H1 (cell line): ENCODE results near the gene CTSL. TPM values are rescaled to one million over a fixed set of nuclear protein-coding genes. Genes with fewer than 3 reads are reported as not detected.

Experiments
- CTCF ChIA-PET: fragments of 300-600 bp; sonication (Branson Sonifier 250); formaldehyde crosslinking; loops from one replicate; lab custom pipeline; 2021; ENCODE audit not compliant: partially characterized antibody; lab: Charles Lee
- POLR2A ChIA-PET: fragments of 300-600 bp; sonication (Branson Sonifier 250); formaldehyde crosslinking; loops from one replicate; lab custom pipeline; 2021; ENCODE audit warnings: inconsistent platforms; ENCODE audit not compliant: partially characterized antibody; lab: Charles Lee
- DNase-seq, 2 experiments: peaks; one replicate each; pipeline versions ENCODE4 v3.0.0 to v3.0.0-alpha.2; 2010 to 2022; ENCODE audit warnings: low spot score in 2 of 2, low read depth in 1 of 2, mixed read lengths in 1 of 2
- FAIRE-seq: peaks from 2 replicates; lab custom pipeline; 2011; peaks lifted over from hg19 to GRCh38; lab: Jason Lieb, UNC
- H2AFZ ChIP-seq: 2 replicates; pipeline ENCODE4 v1.8.1; 2012; ENCODE audit warnings: low read length, inconsistent platforms
- H2AK5ac ChIP-seq: 2 replicates; pipeline ENCODE4 v1.6.1; 2013; ENCODE audit warnings: low read depth, low read length
- H2BK120ac ChIP-seq: replicated peaks from 2 replicates; pipeline ENCODE3; 2013; ENCODE audit warnings: low read depth, low read length, inconsistent platforms
- H2BK12ac ChIP-seq: 2 replicates; pipeline ENCODE4 v1.6.1; 2013; ENCODE audit warnings: low read depth, low read length
- H2BK15ac ChIP-seq: 2 replicates; pipeline ENCODE4 v1.6.1; 2013; ENCODE audit warnings: low read length
- H2BK20ac ChIP-seq: 2 replicates; pipeline ENCODE4 v1.6.1; 2013; ENCODE audit warnings: low read length
- H2BK5ac ChIP-seq: 2 replicates; pipeline ENCODE4 v1.6.1; 2013; ENCODE audit warnings: low read depth, low read length
- H3K14ac ChIP-seq: 2 replicates; pipeline ENCODE4 v1.6.1; 2013; ENCODE audit warnings: inconsistent platforms; ENCODE audit not compliant: insufficient read length
- H3K18ac ChIP-seq: 2 replicates; pipeline ENCODE4 v1.6.1; 2013; ENCODE audit warnings: low read length; ENCODE audit errors: extremely low read depth
- H3K23ac ChIP-seq: 2 replicates; pipeline ENCODE4 v1.6.1; 2013; ENCODE audit warnings: inconsistent platforms; ENCODE audit not compliant: insufficient read length
- H3K23me2 ChIP-seq: 2 replicates; pipeline ENCODE4 v1.6.1; 2013; ENCODE audit warnings: low read depth, low read length
- H3K27ac ChIP-seq: 2 replicates; pipeline ENCODE4 v1.6.1; 2011; ENCODE audit warnings: low read depth, low read length, inconsistent platforms
- H3K27me3 ChIP-seq, 4 experiments: replicated peaks in 1 of 4; 1 replicate in 1 of 4; 2 replicates in 3 of 4; pipeline versions ENCODE4 v1.6.1 to v1.8.1; 2011 to 2013; ENCODE audit warnings: low read length in 3 of 4, mild to moderate bottlenecking in 3 of 4, inconsistent platforms in 2 of 4, mixed read lengths in 2 of 4, moderate library complexity in 1 of 4; ENCODE audit not compliant: control insufficient read depth in 3 of 4, insufficient read depth in 3 of 4; ENCODE audit errors: extremely low read depth in 1 of 4
- H3K36me3 ChIP-seq, 4 experiments: 2 replicates each; pipeline versions ENCODE4 v1.6.1 to v1.8.1; 2011 to 2013; ENCODE audit warnings: mild to moderate bottlenecking in 4 of 4, low read length in 3 of 4, moderate library complexity in 2 of 4, control low read depth in 1 of 4, inconsistent platforms in 1 of 4; ENCODE audit not compliant: insufficient read depth in 4 of 4, control insufficient read depth in 2 of 4
- H3K4ac ChIP-seq: replicated peaks from 2 replicates; pipeline ENCODE3; 2013; ENCODE audit warnings: low read length, low read depth, mixed read lengths, inconsistent platforms; ENCODE audit not compliant: insufficient read length
- H3K4me1 ChIP-seq, 4 experiments: replicated peaks in 1 of 4; 1 replicate in 1 of 4; 2 replicates in 3 of 4; pipeline versions ENCODE4 v1.6.1 to v1.8.1; 2011 to 2013; ENCODE audit warnings: low read length in 3 of 4, inconsistent platforms in 2 of 4, mixed read lengths in 1 of 4; ENCODE audit not compliant: insufficient read depth in 4 of 4, control insufficient read depth in 3 of 4
- H3K4me2 ChIP-seq, 2 experiments: 2 replicates each; pipeline versions ENCODE4 v1.6.1 to v1.8.1; 2011 to 2013; ENCODE audit warnings: low read depth in 2 of 2, low read length in 2 of 2, control low read depth in 1 of 2, inconsistent platforms in 1 of 2, mild to moderate bottlenecking in 1 of 2; ENCODE audit not compliant: insufficient read depth in 1 of 2
- H3K4me3 ChIP-seq, 4 experiments: fragments of 200-600, 300-600 bp in 1 of 4; sonication (generic), shearing (Covaris generic), sonication (Bioruptor Twin) in 1 of 4; 2 replicates each; pipeline versions ENCODE4 v1.5.1 to v1.8.1; 2011 to 2016; ENCODE audit warnings: low read length in 4 of 4, low read depth in 3 of 4, control low read depth in 2 of 4, inconsistent platforms in 2 of 4, mild to moderate bottlenecking in 2 of 4, mixed read lengths in 1 of 4, moderate library complexity in 1 of 4; ENCODE audit not compliant: insufficient read depth in 2 of 4; ENCODE audit errors: extremely low read depth in 1 of 4
- H3K56ac ChIP-seq: replicated peaks from 2 replicates; pipeline ENCODE3; 2013; ENCODE audit warnings: low read depth, mild to moderate bottlenecking, mixed read lengths, low read length, inconsistent platforms; ENCODE audit not compliant: insufficient read length
- H3K79me1 ChIP-seq: 2 replicates; pipeline ENCODE4 v1.6.1; 2013; ENCODE audit warnings: low read depth, low read length, control low read depth
- H3K79me2 ChIP-seq, 2 experiments: 2 replicates each; pipeline versions ENCODE4 v1.6.1 to v1.8.1; 2012 to 2013; ENCODE audit warnings: low read length in 2 of 2, mild to moderate bottlenecking in 2 of 2, inconsistent platforms in 1 of 2; ENCODE audit not compliant: insufficient read depth in 2 of 2, control insufficient read depth in 1 of 2
- H3K9ac ChIP-seq, 4 experiments: replicated peaks in 1 of 4; 1 replicate in 1 of 4; 2 replicates in 3 of 4; pipeline versions ENCODE4 v1.6.1 to v1.8.1; 2011 to 2013; ENCODE audit warnings: low read depth in 3 of 4, low read length in 3 of 4, control low read depth in 2 of 4, mild to moderate bottlenecking in 2 of 4, moderate library complexity in 2 of 4, inconsistent platforms in 1 of 4; ENCODE audit errors: extremely low read depth in 1 of 4
- H3K9me3 ChIP-seq, 2 experiments: 2 replicates each; pipeline versions ENCODE4 v1.6.1 to v1.8.1; 2012 to 2013; ENCODE audit warnings: mild to moderate bottlenecking in 2 of 2, moderate library complexity in 2 of 2, control low read depth in 1 of 2, inconsistent platforms in 1 of 2, low read depth in 1 of 2, low read length in 1 of 2, mixed read lengths in 1 of 2; ENCODE audit not compliant: insufficient read depth in 2 of 2
- H4K20me1 ChIP-seq, 2 experiments: replicated peaks in 1 of 2; 2 replicates each; pipeline versions ENCODE3 to v1.8.1; 2011 to 2013; ENCODE audit warnings: inconsistent platforms in 2 of 2, low read length in 2 of 2, mild to moderate bottlenecking in 1 of 2; ENCODE audit not compliant: insufficient read depth in 2 of 2, control insufficient read depth in 1 of 2
- H4K5ac ChIP-seq: 2 replicates; pipeline ENCODE4 v1.6.1; 2013; ENCODE audit warnings: low read length, low read depth, mixed read lengths, inconsistent platforms; ENCODE audit not compliant: insufficient read length
- H4K8ac ChIP-seq: 2 replicates; pipeline ENCODE4 v1.8.0; 2013; ENCODE audit warnings: mild to moderate bottlenecking, moderate library complexity, low read length, inconsistent platforms; ENCODE audit not compliant: insufficient read depth; ENCODE audit errors: extremely low read depth
- H4K91ac ChIP-seq: replicated peaks from 2 replicates; pipeline ENCODE3; 2013; ENCODE audit warnings: low read length, mixed read lengths, inconsistent platforms; ENCODE audit not compliant: insufficient read length
- BRCA1 ChIP-seq: IDR thresholded peaks from 2 replicates; pipeline ENCODE4 v1.6.1; 2012; ENCODE audit warnings: low read depth, low read length, improper control_type of control experiment
- CBX8 ChIP-seq: fragments of 300-800, 300-1000 bp; sonication (generic); IDR thresholded peaks from 2 replicates; pipeline ENCODE4 v1.7.1; 2016; ENCODE audit warnings: low read depth, low read length, borderline replicate concordance
- CHD1 ChIP-seq: IDR thresholded peaks from 2 replicates; pipeline ENCODE4 v1.6.1; 2012; ENCODE audit warnings: low read depth, low read length, improper control_type of control experiment
- FOSL1 ChIP-seq: IDR thresholded peaks from 2 replicates; pipeline ENCODE4 v1.6.1; 2011; ENCODE audit warnings: mild to moderate bottlenecking, low read depth, low read length, moderate library complexity; ENCODE audit not compliant: insufficient read depth
- GTF2F1 ChIP-seq: IDR thresholded peaks from 2 replicates; pipeline ENCODE4 v1.6.1; 2012; ENCODE audit warnings: low read depth, low read length, improper control_type of control experiment, borderline replicate concordance
- JUND ChIP-seq: IDR thresholded peaks from 2 replicates; pipeline ENCODE4 v1.6.1; 2011; ENCODE audit warnings: mild to moderate bottlenecking, improper control_type of control experiment, low read length
- KDM4A ChIP-seq: IDR thresholded peaks from one replicate; pipeline ENCODE4 v1.7.1; 2012; ENCODE audit warnings: low read depth, mild to moderate bottlenecking, moderate library complexity, low read length, inconsistent platforms; ENCODE audit not compliant: severe bottlenecking
- MAFK ChIP-seq: IDR thresholded peaks from 2 replicates; pipeline ENCODE4 v1.6.1; 2012; ENCODE audit warnings: low read depth, mild to moderate bottlenecking, improper control_type of control experiment, low read length
- NRF1 ChIP-seq: IDR thresholded peaks from 2 replicates; pipeline ENCODE4 v1.6.1; 2011; ENCODE audit warnings: mild to moderate bottlenecking, low read depth, low read length, improper control_type of control experiment
- POU5F1 ChIP-seq: IDR thresholded peaks from 2 replicates; pipeline ENCODE4 v1.6.1; 2011; ENCODE audit warnings: low read depth, mild to moderate bottlenecking, low read length, moderate library complexity
- RFX5 ChIP-seq: IDR thresholded peaks from 2 replicates; pipeline ENCODE4 v1.6.1; 2011; ENCODE audit warnings: low read depth, low read length, improper control_type of control experiment, borderline replicate concordance
- RXRA ChIP-seq: IDR thresholded peaks from 2 replicates; pipeline ENCODE4 v1.6.1; 2011; ENCODE audit warnings: low read depth, mild to moderate bottlenecking, low read length, moderate library complexity; ENCODE audit not compliant: insufficient read depth
- SP4 ChIP-seq: IDR thresholded peaks from 2 replicates; pipeline ENCODE4 v1.6.1; 2012; ENCODE audit warnings: low read length, inconsistent platforms
- SRF ChIP-seq: IDR thresholded peaks from 2 replicates; pipeline ENCODE4 v1.6.1; 2011; ENCODE audit warnings: mild to moderate bottlenecking, low read depth, low read length, moderate library complexity
- SUZ12 ChIP-seq: fragments of 200-600 bp; sonication (generic); IDR thresholded peaks from 2 replicates; pipeline ENCODE4 v1.6.1; 2012; ENCODE audit warnings: mild to moderate bottlenecking, inconsistent platforms, low read length, moderate library complexity, mixed read lengths
- TEAD4 ChIP-seq: IDR thresholded peaks from 2 replicates; pipeline ENCODE4 v1.6.1; 2012; ENCODE audit warnings: low read depth, low read length, inconsistent platforms, mixed read lengths
- whole genome bisulfite sequencing, 2 experiments: shearing (Covaris generic) in 1 of 2; methylation state at CpG; one replicate each; pipeline versions ENCODE4 v1.1.6 to v1.1.7; 2013 to 2015; ENCODE audit warnings: low lambda C conversion rate in 2 of 2, mixed read lengths in 2 of 2, inconsistent platforms in 1 of 2, low coverage in 1 of 2, missing lambda C conversion rate in 1 of 2; ENCODE audit not compliant: insufficient replicate concordance in 2 of 2, insufficient coverage in 1 of 2, insufficient read length in 1 of 2; ENCODE audit errors: extremely low coverage in 1 of 2, missing lambda C conversion rate in 1 of 2; 5-methylcytosine and 5-hydroxymethylcytosine counted together
- polyA plus RNA-seq, 7 experiments: library from polyadenylated mRNA; depleted of rRNA in 3 of 7; stranded (reverse) in 5 of 7; unstranded in 2 of 7; fragments of >200 nt in 5 of 7; fragments of 200-250 nt in 2 of 7; gene quantifications; 1 replicate in 5 of 7; 2 replicates in 1 of 7; 4 replicates in 1 of 7; pipeline versions ENCODE4 v1.2.1 to v1.2.3, GENCODE V29; 2011 to 2013; ENCODE audit warnings: missing spikeins in 2 of 7, mixed read lengths in 2 of 7
- total RNA-seq: library from RNA; stranded (reverse); fragmentation: NEBNext Ultra II Directional; extraction: Animal tissue kit (Norgen Biotek cat#: 25700); gene quantifications from 2 replicates; pipeline ENCODE4 v1.2.1, GENCODE V29; 2021

Gene CTSL
- total and polyA plus RNA-seq, 2 of the 8 experiments (the other 6 are each of a cell fraction or from before 2014, with no cell fraction given) = 34.2 to 38.2 TPM

- CTCF ChIA-PET = interaction anchor here (1.0 to 2.5 kb wide), 4 partner anchors 82 to 380 kb away, joined by 3 to 12 read pairs (median 3); no protein-coding TSS in a partner anchor
- H2BK120ac ChIP-seq = no peak overlapping the region
Measured at GRCh38 chr9:87717456-87717855, 8.5 kb upstream of the CTSL start.

More at GRCh38 chr9:87717456-87717855, 8.5 kb upstream of the CTSL start:
- Histone ChIP-seq H2BK12ac (no peak overlapping the region), H3K9ac (no peak overlapping the region), H3K9me3 (no peaks in the 10 kb centered on the region), H2BK5ac (no peak overlapping the region), H3K36me3 (no peaks in the 10 kb centered on the region), H3K4ac (no peak overlapping the region), H3K14ac (no peak overlapping the region), H4K20me1 (peaks cover 0 to 5% of the 10 kb centered on the region in 2 experiments), H3K18ac (no peak overlapping the region), H3K23ac (no peak overlapping the region), H3K56ac (no peak overlapping the region), H2AK5ac (no peak overlapping the region), H3K4me2 (no peak overlapping the region), H3K27ac (no peak overlapping the region), H2BK15ac (no peak overlapping the region), H3K27me3 (no peaks in the 10 kb centered on the region), H3K4me1 (no peaks in the 10 kb centered on the region; a peak in 2 of 7 replicates), H4K5ac (no peak overlapping the region), H4K91ac (no peak overlapping the region), H3K79me2 (no peaks in the 10 kb centered on the region), H3K4me3 (no peak overlapping the region), H2AFZ (no peak overlapping the region), H3K23me2 (peaks cover 6% of the 10 kb centered on the region; the same call in 1 of the 2 replicates), H4K8ac (no peak overlapping the region), H2BK20ac (no peak overlapping the region), H3K79me1 (no peaks in the 10 kb centered on the region; the same call in 1 of the 2 replicates)
- WGBS, 2 experiments = 80% methylated on average over 1 of the region's 1 CpG; no CpG with 5 or more reads in 1 of the 2 experiments
- DNase-seq (no peak), FAIRE-seq (no peak)
- POLR2A ChIA-PET = interaction anchor here (1.0 kb wide), 1 partner anchor 136 kb away, joined by 3 read pairs; no protein-coding TSS in a partner anchor
- no peak for TF ChIP-seq NRF1
- TF ChIP-seq RXRA = no peak
- no peak for TF ChIP-seq SP4
- TF ChIP-seq KDM4A = no peak
- TF ChIP-seq SUZ12 = no peak
- TF ChIP-seq SRF = no peak
- no peak for TF ChIP-seq JUND
- TF ChIP-seq TEAD4 = no peak
- no peak for TF ChIP-seq POU5F1
- no peak for TF ChIP-seq RFX5
- TF ChIP-seq MAFK = no peak
- no peak for TF ChIP-seq CBX8
- TF ChIP-seq BRCA1 = no peak
- TF ChIP-seq FOSL1 = no peak
- TF ChIP-seq GTF2F1 = no peak
- no peak for TF ChIP-seq CHD1
